HFF-Myc (cell line): Measurements from ENCODE around the gene STXBP4.

Experiments used
- DNase-seq: peaks from one replicate; pipeline ENCODE4 v3.0.0-alpha.2; 2011; ENCODE audit warnings: low read depth; ENCODE audit errors: extremely low read depth
- H3K4me3 ChIP-seq: replicated peaks from 2 replicates; pipeline ENCODE4 v1.5.1; 2011; ENCODE audit warnings: low read depth, mild to moderate bottlenecking, control low read depth, low read length
- TF ChIP-seq, protein P1 (sequence below): IDR thresholded peaks from 2 replicates; pipeline ENCODE4 v1.5.1; 2012; ENCODE audit warnings: mild to moderate bottlenecking, low read depth, low read length, control low read depth; ENCODE audit errors: missing control alignments

The STXBP4 gene

DNA sequence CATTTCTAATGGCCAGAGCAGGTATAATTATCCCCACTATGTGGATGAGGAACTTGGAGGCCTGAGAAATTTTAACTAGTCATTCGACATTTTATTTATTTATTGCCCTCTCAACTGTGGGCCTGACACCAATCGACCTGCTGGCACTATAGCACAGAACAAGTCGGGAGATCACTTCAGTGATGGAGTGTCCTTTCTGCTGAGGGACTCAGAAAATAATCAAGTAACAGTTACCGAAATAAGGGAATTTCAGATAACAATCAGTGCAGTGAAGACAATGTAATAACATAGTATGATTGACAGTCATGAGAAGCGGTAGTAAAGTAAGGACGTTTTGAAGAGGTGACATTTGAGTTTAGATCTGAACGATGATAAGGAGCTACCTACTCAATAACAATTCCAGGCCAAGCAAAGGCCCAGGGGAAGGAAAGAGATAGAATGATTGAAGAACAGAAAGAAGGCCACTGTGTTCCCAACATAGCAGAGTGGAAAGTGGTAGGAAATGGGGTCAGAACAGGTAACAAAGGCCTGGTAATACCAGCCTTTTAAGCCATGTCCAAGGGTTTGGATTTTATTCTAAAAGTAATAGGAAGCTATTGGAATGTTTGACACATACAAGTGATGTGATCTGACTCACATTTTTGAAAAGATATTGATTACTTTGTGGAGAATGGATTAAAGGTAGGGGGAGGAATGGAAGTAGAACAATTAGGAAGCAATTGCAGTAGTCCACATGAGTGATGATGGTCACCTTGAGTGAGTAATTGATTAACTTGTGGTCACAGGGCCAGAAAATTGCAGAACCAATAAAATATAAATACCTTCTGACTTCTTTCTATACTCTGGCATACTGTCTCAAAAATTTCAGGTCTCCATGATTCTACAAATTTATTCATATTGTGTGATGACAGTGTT lies 1.4 kb downstream of the STXBP4 start:
- TF ChIP-seq, protein P1, sequence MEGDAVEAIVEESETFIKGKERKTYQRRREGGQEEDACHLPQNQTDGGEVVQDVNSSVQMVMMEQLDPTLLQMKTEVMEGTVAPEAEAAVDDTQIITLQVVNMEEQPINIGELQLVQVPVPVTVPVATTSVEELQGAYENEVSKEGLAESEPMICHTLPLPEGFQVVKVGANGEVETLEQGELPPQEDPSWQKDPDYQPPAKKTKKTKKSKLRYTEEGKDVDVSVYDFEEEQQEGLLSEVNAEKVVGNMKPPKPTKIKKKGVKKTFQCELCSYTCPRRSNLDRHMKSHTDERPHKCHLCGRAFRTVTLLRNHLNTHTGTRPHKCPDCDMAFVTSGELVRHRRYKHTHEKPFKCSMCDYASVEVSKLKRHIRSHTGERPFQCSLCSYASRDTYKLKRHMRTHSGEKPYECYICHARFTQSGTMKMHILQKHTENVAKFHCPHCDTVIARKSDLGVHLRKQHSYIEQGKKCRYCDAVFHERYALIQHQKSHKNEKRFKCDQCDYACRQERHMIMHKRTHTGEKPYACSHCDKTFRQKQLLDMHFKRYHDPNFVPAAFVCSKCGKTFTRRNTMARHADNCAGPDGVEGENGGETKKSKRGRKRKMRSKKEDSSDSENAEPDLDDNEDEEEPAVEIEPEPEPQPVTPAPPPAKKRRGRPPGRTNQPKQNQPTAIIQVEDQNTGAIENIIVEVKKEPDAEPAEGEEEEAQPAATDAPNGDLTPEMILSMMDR, result no peak
- peak overlapping the region; percentile 75 for H3K4me3 ChIP-seq
- no peak for DNase-seq

DNA sequence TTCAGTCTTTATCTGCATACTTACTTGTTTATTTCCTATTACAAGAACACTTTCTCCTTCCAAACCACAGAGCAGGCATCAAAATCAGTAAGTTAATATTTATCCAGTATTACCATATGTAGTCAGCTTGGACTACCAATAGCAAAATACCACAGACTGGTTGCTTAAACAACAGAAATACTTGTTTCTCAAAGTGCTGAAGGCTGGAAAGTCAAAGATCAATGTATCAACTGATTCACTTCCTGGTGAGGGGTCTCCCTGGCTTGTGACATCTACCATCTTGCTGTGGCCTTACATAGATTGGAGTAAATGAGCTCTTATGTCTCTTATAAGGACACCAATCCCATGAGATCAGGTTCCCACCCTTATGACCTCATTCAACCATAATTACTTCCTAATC lies 2.6 kb downstream of the STXBP4 start:
- DNase-seq, result no peak
- H3K4me3 ChIP-seq, result no peak overlapping the region
- TF ChIP-seq, protein P1, result no peak

DNA sequence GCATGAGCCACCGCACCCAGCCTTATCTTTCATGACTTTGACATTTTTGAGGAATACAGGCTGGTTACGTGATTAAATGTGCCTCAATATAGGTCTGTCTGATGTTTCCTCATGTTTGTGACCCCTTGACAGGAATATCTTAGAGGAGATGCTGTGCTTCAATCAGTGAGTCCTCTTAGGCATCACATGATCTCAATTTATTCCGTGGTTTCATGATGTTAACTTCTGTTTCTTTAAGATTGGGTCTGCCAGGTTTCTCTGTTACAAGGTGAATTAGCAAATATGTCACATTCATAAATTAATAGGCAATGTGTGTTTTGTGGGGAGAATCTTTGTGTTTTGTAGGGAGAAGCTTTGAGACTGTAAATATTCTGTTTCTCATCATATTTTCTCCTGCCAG lies 3.3 kb downstream of the STXBP4 start:
- no peak for DNase-seq
- TF ChIP-seq, protein P1, result no peak
- H3K4me3 ChIP-seq, result no peak overlapping the region

DNA sequence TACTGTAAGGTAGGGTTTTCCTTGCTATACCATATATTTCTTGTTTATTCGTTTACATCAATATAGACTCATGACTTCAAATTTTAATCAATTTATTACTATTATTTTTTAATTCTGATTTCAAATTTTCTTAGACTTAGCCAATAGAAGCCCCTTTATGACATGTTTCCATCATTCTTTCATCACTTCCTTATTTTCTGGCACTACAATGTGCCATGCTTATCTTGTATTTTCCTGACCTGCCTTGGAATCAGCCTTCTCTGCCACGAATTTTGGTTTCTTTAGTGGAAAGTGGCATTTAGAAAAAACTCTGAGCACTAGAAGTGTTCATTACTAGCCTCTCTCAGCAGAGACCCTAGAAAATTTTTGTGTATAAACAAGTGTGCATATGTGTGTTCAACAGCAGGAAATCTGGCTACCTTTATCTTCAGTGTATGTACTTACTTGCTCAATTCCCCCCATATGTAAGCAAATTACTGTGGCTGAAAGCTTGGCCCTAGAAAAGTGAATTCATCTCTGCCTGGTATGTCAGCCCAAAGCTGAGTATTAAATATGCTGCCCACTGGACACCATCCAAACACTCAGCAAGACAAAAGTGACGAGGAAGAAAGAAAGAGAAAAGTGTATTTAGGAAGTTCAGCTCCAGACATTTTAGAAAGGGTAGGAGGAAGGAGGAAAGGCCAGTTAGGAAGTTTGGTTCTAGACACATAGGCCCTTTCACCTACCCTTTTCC lies 4.0 kb downstream of the STXBP4 start:
- DNase-seq, result no peak
- TF ChIP-seq, protein P1, result no peak
- no peak overlapping the region for H3K4me3 ChIP-seq

DNA sequence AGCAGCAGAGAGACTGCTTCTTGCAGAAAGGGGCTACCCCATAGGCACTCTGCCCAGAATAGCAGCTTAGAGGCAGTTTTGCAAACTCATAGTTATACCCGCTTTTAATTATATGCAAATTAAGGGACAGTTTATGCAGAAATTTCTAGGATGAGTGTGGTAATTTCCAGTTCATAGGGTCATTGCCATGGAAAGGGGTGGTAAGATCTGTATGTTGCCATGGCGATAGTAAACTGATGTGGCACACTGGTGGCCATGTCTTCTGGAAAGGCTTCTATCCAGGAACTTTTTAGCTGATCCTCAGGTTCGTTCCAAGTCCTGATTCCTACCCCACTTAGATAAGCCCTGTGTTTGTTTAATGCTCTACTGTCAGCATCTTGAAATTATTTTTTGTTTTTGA lies 6.2 kb downstream of the STXBP4 start:
- TF ChIP-seq, protein P1, result no peak
- DNase-seq, result no peak
- no peak overlapping the region for H3K4me3 ChIP-seq

DNA sequence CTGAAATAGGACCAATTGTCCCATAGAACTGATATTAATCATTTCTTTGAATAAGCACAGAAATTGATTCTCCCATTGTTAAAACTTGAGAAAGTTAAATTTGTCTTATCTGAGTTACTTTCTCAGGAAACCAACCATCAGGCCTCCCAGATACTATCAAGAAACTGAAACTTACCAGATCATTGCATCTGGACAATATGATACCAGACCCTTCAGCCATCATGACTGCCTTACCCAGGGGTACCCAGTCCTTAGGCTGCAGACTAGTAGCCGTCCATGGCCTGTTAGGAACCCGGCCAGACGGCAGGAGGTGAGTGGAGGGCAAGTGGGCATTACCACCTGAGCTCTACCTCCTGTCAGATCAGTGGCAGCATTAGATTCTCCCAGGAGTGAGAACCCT lies 7.8 kb downstream of the STXBP4 start:
- TF ChIP-seq, protein P1, result no peak
- no peak overlapping the region for H3K4me3 ChIP-seq

More for the DNA sequence above, 7.8 kb downstream of the STXBP4 start:
- DNase-seq, result no peak
